Brain microvascular endothelial cell (primary cell): ENCODE data around the gene AHDC1.
A peak's percentile ranks its signal among the peaks of the same experiment; 100 is the strongest.
"Not testable (repeated sequence)": the region's sequence is repeated elsewhere in the genome, so short reads cannot be mapped to it uniquely, and the experiment has no call there.

Experiments used
- DNase-seq: peaks from one replicate; pipeline ENCODE4 v3.0.0-alpha.2; 2020
- H3K27ac ChIP-seq: fragments of 250-450 bp; sonication (Bioruptor Pico); 2 replicates; pipeline ENCODE4 v1.5.1; 2020; ENCODE audit warnings: mild to moderate bottlenecking, moderate library complexity
- H3K27me3 ChIP-seq: fragments of 250-450 bp; sonication (Bioruptor Pico); replicated peaks from 2 replicates; pipeline ENCODE4 v1.5.1; 2020; ENCODE audit warnings: mild to moderate bottlenecking
- H3K36me3 ChIP-seq: fragments of 250-450 bp; sonication (Bioruptor Pico); replicated peaks from 2 replicates; pipeline ENCODE4 v1.5.1; 2020; ENCODE audit warnings: mild to moderate bottlenecking
- H3K4me3 ChIP-seq: 2 replicates; pipeline ENCODE4 v1.5.1; 2011; ENCODE audit warnings: low read depth, mild to moderate bottlenecking, control low read depth, low read length, moderate library complexity
- in situ Hi-C: cut with HindIII; loops from 2 replicates; pipeline ENCODE4 v1.10.0; 2017; ENCODE audit warnings: low sequenced_read_pairs, low pct_ligation_motif_present
- TF ChIP-seq, protein P1 (sequence below): IDR thresholded peaks from 2 replicates; pipeline ENCODE4 v1.5.1; 2011; ENCODE audit warnings: low read depth, mild to moderate bottlenecking, moderate library complexity, low read length, control low read depth, inconsistent platforms; ENCODE audit errors: missing control alignments

The AHDC1 gene

DNA sequence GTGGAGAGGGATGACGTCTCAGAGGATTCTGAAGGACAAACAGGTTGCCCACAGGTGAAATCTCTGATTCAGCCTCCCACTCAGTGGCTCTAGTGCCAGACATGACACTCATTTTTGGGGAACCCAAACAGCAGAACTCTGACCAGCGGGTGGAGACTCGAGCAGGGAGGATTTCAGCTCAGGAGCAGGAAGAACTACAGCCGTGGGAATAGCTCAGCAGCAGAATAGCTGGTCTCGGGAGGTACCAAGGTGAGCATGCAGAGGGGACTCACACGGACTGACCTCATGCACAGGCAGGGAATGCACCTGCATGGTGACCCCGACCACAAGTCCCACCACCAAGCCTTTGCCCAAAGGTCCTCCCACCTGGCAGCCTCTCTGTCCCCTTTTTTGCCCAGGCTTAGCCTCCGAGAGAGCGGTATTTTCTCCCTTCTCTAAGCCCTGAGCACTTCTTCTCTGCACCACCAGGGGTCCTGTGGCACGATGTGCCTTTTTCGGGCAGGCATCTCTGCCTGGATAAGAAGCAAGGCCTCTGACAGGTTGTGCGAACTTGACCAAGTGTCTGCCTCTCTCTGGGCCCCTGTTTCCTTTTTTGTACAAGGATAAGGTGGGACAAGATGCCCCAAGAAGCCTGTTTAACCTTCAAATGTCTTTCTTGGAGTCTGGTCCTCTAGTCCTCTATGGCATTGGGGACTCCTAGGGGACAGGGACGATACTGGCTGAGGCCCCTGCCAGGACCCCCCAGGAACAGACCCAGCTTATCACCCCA is 39.8 kb upstream of the AHDC1 start:
- in situ Hi-C loops, result no loop called here

DNA sequence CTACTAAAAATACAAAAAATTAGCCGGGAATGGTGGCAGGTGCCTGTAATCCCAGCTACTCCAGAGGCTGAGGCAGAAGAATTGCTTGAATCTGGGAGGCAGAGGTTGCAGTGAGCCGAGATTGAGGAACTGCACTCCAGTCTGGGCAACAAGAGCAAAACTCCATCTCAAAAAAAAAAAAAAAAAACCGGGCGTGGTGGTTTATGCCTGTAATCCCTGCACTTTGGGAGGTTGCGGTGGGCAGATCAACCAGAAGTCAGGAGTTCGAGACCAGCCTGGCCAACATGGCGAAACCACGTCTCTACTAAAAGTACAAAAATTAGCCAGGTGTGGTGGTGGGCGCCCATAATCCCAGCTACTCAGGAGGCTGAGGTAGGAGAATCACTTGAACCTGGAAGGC is 36.6 kb upstream of the AHDC1 start:
- DNase-seq, H3K27ac ChIP-seq, H3K27me3 ChIP-seq, H3K4me3 ChIP-seq, H3K36me3 ChIP-seq, in situ Hi-C loops: not testable (repeated sequence)

More for the DNA sequence above, 39.8 kb upstream of the AHDC1 start:
- Histone ChIP-seq H3K27me3 (no peaks in the 10 kb centered on the region), H3K4me3 (no peak overlapping the region), H3K27ac (no peak overlapping the region), H3K36me3 (no peaks in the 10 kb centered on the region)
- TF ChIP-seq, protein P1, sequence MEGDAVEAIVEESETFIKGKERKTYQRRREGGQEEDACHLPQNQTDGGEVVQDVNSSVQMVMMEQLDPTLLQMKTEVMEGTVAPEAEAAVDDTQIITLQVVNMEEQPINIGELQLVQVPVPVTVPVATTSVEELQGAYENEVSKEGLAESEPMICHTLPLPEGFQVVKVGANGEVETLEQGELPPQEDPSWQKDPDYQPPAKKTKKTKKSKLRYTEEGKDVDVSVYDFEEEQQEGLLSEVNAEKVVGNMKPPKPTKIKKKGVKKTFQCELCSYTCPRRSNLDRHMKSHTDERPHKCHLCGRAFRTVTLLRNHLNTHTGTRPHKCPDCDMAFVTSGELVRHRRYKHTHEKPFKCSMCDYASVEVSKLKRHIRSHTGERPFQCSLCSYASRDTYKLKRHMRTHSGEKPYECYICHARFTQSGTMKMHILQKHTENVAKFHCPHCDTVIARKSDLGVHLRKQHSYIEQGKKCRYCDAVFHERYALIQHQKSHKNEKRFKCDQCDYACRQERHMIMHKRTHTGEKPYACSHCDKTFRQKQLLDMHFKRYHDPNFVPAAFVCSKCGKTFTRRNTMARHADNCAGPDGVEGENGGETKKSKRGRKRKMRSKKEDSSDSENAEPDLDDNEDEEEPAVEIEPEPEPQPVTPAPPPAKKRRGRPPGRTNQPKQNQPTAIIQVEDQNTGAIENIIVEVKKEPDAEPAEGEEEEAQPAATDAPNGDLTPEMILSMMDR, result peak; percentile 92
- DNase-seq, result peak; percentile 30

DNA sequence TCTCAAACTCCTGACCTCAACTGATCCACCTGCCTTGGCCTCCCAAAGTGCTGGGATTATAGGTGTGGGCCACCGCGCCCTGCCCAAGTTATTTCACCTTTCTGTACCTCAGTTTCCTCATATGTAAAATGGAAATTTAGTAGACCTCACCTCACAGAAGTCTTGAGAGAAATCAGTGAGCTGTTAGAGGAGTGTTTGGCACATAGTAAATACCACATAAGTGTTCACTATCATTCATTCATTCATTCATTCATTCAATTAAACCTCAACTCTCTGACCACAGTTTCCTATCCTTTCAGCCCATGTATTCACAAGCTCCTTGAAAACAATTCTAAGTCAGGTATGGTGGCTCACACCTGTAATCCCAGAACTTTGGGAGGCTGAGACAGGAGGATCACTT is 34.9 kb upstream of the AHDC1 start:
- in situ Hi-C loops, result no loop called here

DNA sequence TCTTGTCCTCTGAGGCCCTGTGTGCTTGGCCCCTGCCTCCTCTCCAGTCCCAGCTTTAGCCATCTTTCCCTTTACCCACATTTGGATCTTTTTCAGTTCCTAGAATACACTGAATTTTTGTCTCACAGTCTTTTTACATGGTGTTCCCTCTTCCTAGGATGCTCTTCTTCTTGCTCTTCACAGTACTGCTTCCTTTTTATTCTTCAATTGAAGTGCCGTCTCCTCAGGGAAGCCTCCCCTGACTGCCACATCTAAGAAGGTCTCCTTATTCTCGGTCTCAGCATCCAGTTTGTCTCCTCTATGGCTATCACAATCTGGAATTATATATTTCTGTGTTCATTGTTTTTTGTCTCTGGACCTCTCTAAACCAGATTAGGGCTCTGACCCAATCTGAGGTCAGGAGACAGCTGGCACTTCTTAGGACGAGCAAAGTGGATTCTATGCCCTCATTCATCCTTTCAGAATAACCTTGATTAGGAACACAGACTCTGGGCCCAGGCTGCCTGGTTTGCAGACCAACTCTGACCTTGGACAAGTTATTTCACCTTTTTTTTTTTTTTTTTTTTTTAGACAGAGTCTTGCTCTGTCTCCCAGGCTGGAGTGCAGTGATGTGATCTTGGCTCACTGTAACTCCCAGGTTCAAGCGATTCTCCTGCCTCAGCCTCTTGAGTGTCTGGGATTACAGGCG is 34.2 kb upstream of the AHDC1 start:
- Histone ChIP-seq H3K36me3 (no peaks in the 10 kb centered on the region), H3K27me3 (peaks cover 12% of the 10 kb centered on the region), H3K4me3 (no peak overlapping the region), H3K27ac (no peak overlapping the region)
- in situ Hi-C loops, result no loop called here
- no peak for DNase-seq
- TF ChIP-seq, protein P1, result no peak

More for the DNA sequence above, 34.9 kb upstream of the AHDC1 start:
- Histone ChIP-seq H3K27me3 (peaks cover 12% of the 10 kb centered on the region), H3K27ac (no peak overlapping the region), H3K36me3 (no peaks in the 10 kb centered on the region), H3K4me3 (no peak overlapping the region)
- TF ChIP-seq, protein P1, result no peak
- no peak for DNase-seq

DNA sequence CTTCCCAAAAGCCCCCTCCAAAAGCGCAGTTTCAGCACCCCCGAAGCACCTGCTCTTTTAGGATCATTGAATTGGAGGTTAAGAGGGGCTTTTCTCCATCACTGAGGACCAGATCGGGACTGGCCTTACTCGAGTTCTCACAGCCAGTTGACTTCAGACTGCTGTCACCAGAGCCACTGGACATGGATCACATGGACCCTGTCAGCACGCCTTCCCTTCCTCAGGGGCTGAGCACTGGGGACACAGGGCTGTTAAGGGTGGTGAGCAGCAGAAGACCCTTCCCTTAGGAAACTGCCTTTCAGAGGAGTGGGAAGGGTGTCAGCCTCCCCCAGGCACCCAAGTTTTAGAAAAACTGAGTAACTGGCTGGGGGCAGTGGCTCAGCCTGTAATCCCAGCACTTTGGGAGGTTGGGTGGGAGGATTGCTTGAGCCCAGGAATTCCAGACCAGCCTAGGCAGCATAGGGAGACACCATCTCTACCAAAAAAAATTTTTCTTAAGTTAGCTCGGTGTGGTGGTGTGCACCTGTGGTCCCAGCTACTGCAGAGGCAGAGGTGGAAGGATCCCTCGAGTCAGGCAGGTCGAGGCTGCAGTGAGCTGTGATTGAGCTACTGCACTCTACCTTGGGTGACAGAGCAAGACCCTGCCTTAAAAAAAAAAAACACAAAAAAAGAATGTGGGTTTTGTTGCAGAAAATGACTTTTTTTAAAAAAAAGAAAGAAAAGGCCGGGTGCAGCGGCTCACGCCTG is 31.6 kb upstream of the AHDC1 start:
- no peak overlapping the region for H3K27ac ChIP-seq
- no peak overlapping the region for H3K4me3 ChIP-seq

More for the DNA sequence above, 31.6 kb upstream of the AHDC1 start:
- no peak for DNase-seq
- TF ChIP-seq, protein P1, result no peak
- in situ Hi-C loops, result no loop called here
- Histone ChIP-seq H3K36me3 (no peaks in the 10 kb centered on the region), H3K27me3 (peaks cover 12% of the 10 kb centered on the region)
